ENCODE measurements around the gene PRICKLE2. TPM values are rescaled to one million over a fixed set of nuclear protein-coding genes. Genes with fewer than 3 reads are reported as not detected.

PRICKLE2 gene
- total RNA-seq, 1 donor from 2014 or later, result 84.4 TPM

DNA sequence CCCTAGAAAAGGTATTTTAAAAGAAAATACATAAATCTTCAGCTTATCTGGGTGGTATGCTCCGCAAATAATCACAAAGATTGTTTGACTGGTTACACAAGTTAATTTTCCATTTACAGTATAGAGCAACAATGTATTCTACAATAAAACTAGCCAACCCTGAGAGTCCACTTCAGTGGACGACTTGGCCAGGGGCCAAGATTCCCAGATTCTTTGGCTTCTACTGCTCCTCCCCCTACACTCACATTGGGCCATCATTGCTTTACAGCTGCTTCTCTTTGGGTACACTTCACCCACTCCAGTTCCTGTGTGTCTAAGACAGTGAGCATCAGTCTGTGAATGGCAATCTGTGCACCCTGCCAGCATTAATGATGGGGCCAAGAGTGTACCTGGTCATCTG lies 17.2 kb upstream of the PRICKLE2 start:
- no peak for DNase-seq (ENCODE audit: low read depth)
- H3K4me3 Mint-ChIP-seq (ENCODE audit: unreplicated experiment), result no peak overlapping the region

DNA sequence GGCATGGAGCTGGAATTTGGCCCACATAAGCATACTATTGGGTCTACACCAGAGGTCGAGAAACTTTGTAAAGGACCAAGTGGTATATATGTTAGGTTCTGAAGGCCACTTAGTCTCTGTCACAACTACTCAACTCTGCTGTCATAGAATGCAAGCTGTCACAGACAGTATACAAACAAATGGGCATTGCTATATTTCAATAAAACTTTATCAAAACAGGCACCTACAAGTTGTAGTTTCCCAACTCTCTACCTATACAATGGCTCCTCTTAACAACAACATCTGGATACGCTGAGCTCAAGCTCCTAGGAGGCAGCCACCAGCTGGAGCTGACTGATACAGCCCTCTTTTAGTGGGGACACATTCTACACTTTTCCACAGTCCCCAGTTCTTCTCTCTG lies 15.7 kb upstream of the PRICKLE2 start:
- FAIRE-seq (no peak), DNase-seq (ENCODE audit: low read depth) (no peak)
- H3K27me3 Mint-ChIP-seq (ENCODE audit: low read depth, unreplicated experiment), result no peaks in the 10 kb centered on the region
- Histone ChIP-seq H4K20me1 (ENCODE audit: insufficient read depth, low read length) (peaks cover 9% of the 10 kb centered on the region), H3K27ac (ENCODE audit: low read depth, low read length) (peak overlapping the region; percentile 91), H2AFZ (ENCODE audit: low read depth, low read length) (no peak overlapping the region), H3K4me3 (ENCODE audit: insufficient read depth, low read depth, low read length) (no peak overlapping the region), H3K9ac (ENCODE audit: low read length) (peak overlapping the region; percentile 5), H3K36me3 (ENCODE audit: insufficient read depth, low read length) (peaks cover 3% of the 10 kb centered on the region), H3K27me3 (ENCODE audit: insufficient read depth, low read length) (no peaks in the 10 kb centered on the region), H3K79me2 (ENCODE audit: insufficient read depth, low read length) (peaks cover 84% of the 10 kb centered on the region), H3K9me3 (ENCODE audit: insufficient read depth, low read depth, low read length) (no peaks in the 10 kb centered on the region), H3K4me1 (ENCODE audit: insufficient read depth, low read length) (peaks cover 33% of the 10 kb centered on the region), H3K4me2 (ENCODE audit: low read length) (no peak overlapping the region)
- H3K4me1 Mint-ChIP-seq (ENCODE audit: low read depth, unreplicated experiment), result peaks cover 70% of the 10 kb centered on the region
- peaks cover 2% of the 10 kb centered on the region for H3K9me3 Mint-ChIP-seq (ENCODE audit: unreplicated experiment)
- TF ChIP-seq, protein P1, sequence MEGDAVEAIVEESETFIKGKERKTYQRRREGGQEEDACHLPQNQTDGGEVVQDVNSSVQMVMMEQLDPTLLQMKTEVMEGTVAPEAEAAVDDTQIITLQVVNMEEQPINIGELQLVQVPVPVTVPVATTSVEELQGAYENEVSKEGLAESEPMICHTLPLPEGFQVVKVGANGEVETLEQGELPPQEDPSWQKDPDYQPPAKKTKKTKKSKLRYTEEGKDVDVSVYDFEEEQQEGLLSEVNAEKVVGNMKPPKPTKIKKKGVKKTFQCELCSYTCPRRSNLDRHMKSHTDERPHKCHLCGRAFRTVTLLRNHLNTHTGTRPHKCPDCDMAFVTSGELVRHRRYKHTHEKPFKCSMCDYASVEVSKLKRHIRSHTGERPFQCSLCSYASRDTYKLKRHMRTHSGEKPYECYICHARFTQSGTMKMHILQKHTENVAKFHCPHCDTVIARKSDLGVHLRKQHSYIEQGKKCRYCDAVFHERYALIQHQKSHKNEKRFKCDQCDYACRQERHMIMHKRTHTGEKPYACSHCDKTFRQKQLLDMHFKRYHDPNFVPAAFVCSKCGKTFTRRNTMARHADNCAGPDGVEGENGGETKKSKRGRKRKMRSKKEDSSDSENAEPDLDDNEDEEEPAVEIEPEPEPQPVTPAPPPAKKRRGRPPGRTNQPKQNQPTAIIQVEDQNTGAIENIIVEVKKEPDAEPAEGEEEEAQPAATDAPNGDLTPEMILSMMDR (IDR thresholded peaks at IDR 0.05; ENCODE audit: insufficient read depth, low read depth, low read length), result no peak
- TF ChIP-seq EZH2 (IDR thresholded peaks at IDR 0.05; ENCODE audit: insufficient read depth, low read length), result no peak
- H3K4me3 Mint-ChIP-seq (ENCODE audit: unreplicated experiment), result no peak overlapping the region
- H3K36me3 Mint-ChIP-seq (ENCODE audit: low read depth, unreplicated experiment), result peaks cover 31% of the 10 kb centered on the region
- peak overlapping the region; percentile 85 for H3K27ac Mint-ChIP-seq (ENCODE audit: unreplicated experiment)

More for the DNA sequence above, 17.2 kb upstream of the PRICKLE2 start:
- Histone ChIP-seq H2AFZ (ENCODE audit: low read depth, low read length) (no peak overlapping the region), H3K9ac (ENCODE audit: low read length) (no peak overlapping the region), H4K20me1 (ENCODE audit: insufficient read depth, low read length) (peaks cover 9% of the 10 kb centered on the region), H3K9me3 (ENCODE audit: insufficient read depth, low read depth, low read length) (no peaks in the 10 kb centered on the region), H3K27ac (ENCODE audit: low read depth, low read length) (no peak overlapping the region), H3K27me3 (ENCODE audit: insufficient read depth, low read length) (no peaks in the 10 kb centered on the region), H3K4me1 (ENCODE audit: insufficient read depth, low read length) (peaks cover 33% of the 10 kb centered on the region), H3K4me3 (ENCODE audit: insufficient read depth, low read depth, low read length) (no peak overlapping the region), H3K36me3 (ENCODE audit: insufficient read depth, low read length) (peaks cover 3% of the 10 kb centered on the region), H3K79me2 (ENCODE audit: insufficient read depth, low read length) (peaks cover 83% of the 10 kb centered on the region), H3K4me2 (ENCODE audit: low read length) (no peak overlapping the region)
- H3K27me3 Mint-ChIP-seq (ENCODE audit: low read depth, unreplicated experiment), result no peaks in the 10 kb centered on the region
- peaks cover 21% of the 10 kb centered on the region for H3K36me3 Mint-ChIP-seq (ENCODE audit: low read depth, unreplicated experiment)
- peaks cover 77% of the 10 kb centered on the region for H3K4me1 Mint-ChIP-seq (ENCODE audit: low read depth, unreplicated experiment)
- H3K9me3 Mint-ChIP-seq (ENCODE audit: unreplicated experiment), result no peaks in the 10 kb centered on the region
- no peak for FAIRE-seq
- peak overlapping the region; percentile 21 for H3K27ac Mint-ChIP-seq (ENCODE audit: unreplicated experiment)
- TF ChIP-seq, protein P1 (IDR thresholded peaks at IDR 0.05; ENCODE audit: insufficient read depth, low read depth, low read length), result no peak
- no peak for TF ChIP-seq EZH2 (IDR thresholded peaks at IDR 0.05; ENCODE audit: insufficient read depth, low read length)

DNA sequence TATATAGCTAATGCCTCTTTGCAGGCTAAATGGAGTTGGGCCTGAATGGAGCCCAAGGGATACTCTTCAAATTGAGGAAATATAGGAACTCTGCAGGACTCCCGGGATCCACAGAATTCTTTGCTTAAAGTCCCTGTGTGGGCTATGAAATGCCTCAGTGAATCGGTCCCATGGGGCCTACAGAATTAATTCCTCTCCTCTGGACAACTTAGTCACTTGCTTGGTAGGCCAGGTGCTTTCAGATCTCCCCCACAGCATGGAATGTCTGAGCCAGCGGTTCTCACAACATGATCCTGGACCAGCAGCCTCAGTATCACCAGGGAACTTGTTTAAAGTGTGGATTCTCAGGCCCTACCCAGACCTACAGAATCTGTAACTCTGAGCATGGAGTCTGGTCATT lies 15.1 kb upstream of the PRICKLE2 start:
- Histone ChIP-seq H3K4me3 (ENCODE audit: insufficient read depth, low read depth, low read length) (no peak overlapping the region), H3K9ac (ENCODE audit: low read length) (peak overlapping the region; percentile 5), H4K20me1 (ENCODE audit: insufficient read depth, low read length) (peaks cover 9% of the 10 kb centered on the region), H3K79me2 (ENCODE audit: insufficient read depth, low read length) (peaks cover 84% of the 10 kb centered on the region), H3K4me2 (ENCODE audit: low read length) (no peak overlapping the region), H3K27ac (ENCODE audit: low read depth, low read length) (peak overlapping the region; percentile 91), H2AFZ (ENCODE audit: low read depth, low read length) (no peak overlapping the region), H3K9me3 (ENCODE audit: insufficient read depth, low read depth, low read length) (no peaks in the 10 kb centered on the region), H3K4me1 (ENCODE audit: insufficient read depth, low read length) (peaks cover 33% of the 10 kb centered on the region), H3K36me3 (ENCODE audit: insufficient read depth, low read length) (peaks cover 5% of the 10 kb centered on the region), H3K27me3 (ENCODE audit: insufficient read depth, low read length) (no peaks in the 10 kb centered on the region)
- DNase-seq (ENCODE audit: low read depth) (no peak), FAIRE-seq (no peak)
- H3K4me1 Mint-ChIP-seq (ENCODE audit: low read depth, unreplicated experiment), result peaks cover 68% of the 10 kb centered on the region
- peak overlapping the region; percentile 69 for H3K4me3 Mint-ChIP-seq (ENCODE audit: unreplicated experiment)
- H3K27ac Mint-ChIP-seq (ENCODE audit: unreplicated experiment), result peak overlapping the region; percentile 85
- peaks cover 2% of the 10 kb centered on the region for H3K9me3 Mint-ChIP-seq (ENCODE audit: unreplicated experiment)
- peaks cover 36% of the 10 kb centered on the region for H3K36me3 Mint-ChIP-seq (ENCODE audit: low read depth, unreplicated experiment)
- no peak for TF ChIP-seq EZH2 (IDR thresholded peaks at IDR 0.05; ENCODE audit: insufficient read depth, low read length)
- TF ChIP-seq, protein P1 (IDR thresholded peaks at IDR 0.05; ENCODE audit: insufficient read depth, low read depth, low read length), result no peak
- H3K27me3 Mint-ChIP-seq (ENCODE audit: low read depth, unreplicated experiment), result no peaks in the 10 kb centered on the region
